PC-3 (cell line): ENCODE measurements around the gene CHGA. TPM values are rescaled to one million over a fixed set of nuclear protein-coding genes. Genes with fewer than 3 reads are reported as not detected.
A peak's percentile ranks its signal among the peaks of the same experiment; 100 is the strongest.

Experiments
- ATAC-seq: fragments of 200-7000 bp; cut with Tn5 transposase; 2 replicates; pipeline ENCODE4 v1.9.1; 2020; ENCODE audit warnings: mild to moderate bottlenecking, moderate library complexity
- BruUV-seq: library from RNA; stranded (reverse); fragments of 400-500 nt; replicated peaks from 2 replicates; lab custom pipeline; 2021; lab: Mats Ljungman, UMichigan
- CTCF ChIA-PET: fragments of 300-600 bp; sonication (Branson Sonifier 250); formaldehyde crosslinking; loops from one replicate; lab custom pipeline; 2022; ENCODE audit warnings: antibody characterized with exemption; lab: Charles Lee
- POLR2A ChIA-PET: fragments of 300-600 bp; sonication (Branson Sonifier 250); formaldehyde crosslinking; loops from one replicate; lab custom pipeline; 2022; ENCODE audit warnings: antibody characterized with exemption; ENCODE audit not compliant: unreplicated experiment; lab: Charles Lee
- DNase-seq: peaks from one replicate; pipeline ENCODE4 v3.0.0-alpha.2; 2015
- H2AFZ ChIP-seq: fragments of 300-600 bp; sonication (generic); 2 replicates; pipeline ENCODE4 v1.6.0; 2016; ENCODE audit warnings: antibody characterized with exemption, low read length
- H3F3A ChIP-seq: fragments of 300-600 bp; sonication (generic); one replicate; pipeline ENCODE4 v1.6.0; 2017; ENCODE audit warnings: antibody characterized with exemption, low read length, control low read depth, mild to moderate bottlenecking; ENCODE audit not compliant: unreplicated experiment
- H3K27ac ChIP-seq: fragments of 300-600 bp; sonication (generic); 2 replicates; pipeline ENCODE4 v1.5.1; 2016; ENCODE audit warnings: mild to moderate bottlenecking, low read length
- H3K27me3 ChIP-seq: fragments of 300-600 bp; sonication (generic); 2 replicates; pipeline ENCODE4 v1.6.1; 2016; ENCODE audit warnings: low read length, mixed read lengths
- H3K36me3 ChIP-seq: fragments of 300-600 bp; sonication (generic); 2 replicates; pipeline ENCODE4 v1.6.1; 2016; ENCODE audit warnings: low read depth, mixed run types, low read length, mixed read lengths
- H3K4me1 ChIP-seq: fragments of 300-600 bp; sonication (generic); 2 replicates; pipeline ENCODE4 v1.5.1; 2016; ENCODE audit warnings: low read length; ENCODE audit not compliant: insufficient read depth
- H3K4me2 ChIP-seq: fragments of 300-600 bp; sonication (generic); 2 replicates; pipeline ENCODE4 v1.6.0; 2016; ENCODE audit warnings: low read length
- H3K4me3 ChIP-seq: fragments of 300-600 bp; sonication (generic); 2 replicates; pipeline ENCODE4 v1.5.1; 2016; ENCODE audit warnings: mild to moderate bottlenecking, low read length, mixed read lengths
- H3K79me2 ChIP-seq: fragments of 300-600 bp; sonication (generic); 2 replicates; pipeline ENCODE4 v1.6.1; 2017; ENCODE audit warnings: low read length, mixed read lengths
- H3K9ac ChIP-seq: fragments of 300-600 bp; sonication (generic); 2 replicates; pipeline ENCODE4 v1.6.0; 2016; ENCODE audit warnings: mild to moderate bottlenecking, low read length
- H3K9me2 ChIP-seq: fragments of 300-600 bp; sonication (generic); replicated peaks from 2 replicates; pipeline ENCODE4 v1.6.1; 2016; ENCODE audit warnings: mixed run types, low read length, mixed read lengths
- H3K9me3 ChIP-seq: fragments of 300-600 bp; sonication (generic); 2 replicates; pipeline ENCODE4 v1.6.1; 2016; ENCODE audit warnings: low read length, mixed read lengths
- H4K20me1 ChIP-seq: fragments of 300-600 bp; sonication (generic); 2 replicates; pipeline ENCODE4 v1.6.1; 2016; ENCODE audit warnings: low read length, mixed read lengths
- EZH2 ChIP-seq: fragments of 300-600 bp; sonication (generic); IDR thresholded peaks from one replicate; pipeline ENCODE4 v1.6.1; 2017; ENCODE audit warnings: antibody characterized with exemption, mild to moderate bottlenecking, low read length; ENCODE audit not compliant: unreplicated experiment
- EZH2phosphoT487 ChIP-seq: fragments of 300-600 bp; sonication (generic); IDR thresholded peaks from 2 replicates; pipeline ENCODE4 v1.6.1; 2018; ENCODE audit warnings: mild to moderate bottlenecking, antibody characterized with exemption, low read length, borderline replicate concordance
- intact Hi-C: fragments of 100-400 bp; cut with micrococcal nuclease; formaldehyde crosslinking; loops from 2 replicates; pipeline ENCODE4 v1.9.0; 2023
- total RNA-seq: library from RNA; depleted of rRNA; stranded (reverse); fragments of >200 nt; gene quantifications from 2 replicates; pipeline ENCODE4 v1.2.3, GENCODE V29; 2014
- TF ChIP-seq, protein P1 (sequence below): fragments of 300-600 bp; sonication (generic); conservative IDR thresholded peaks from 2 replicates; pipeline ENCODE4 v1.5.1; 2017; ENCODE audit warnings: antibody characterized with exemption, low read depth, mild to moderate bottlenecking, low read length

Gene CHGA
- total RNA-seq, 1 experiment from 2014 or later = not detected

DNA sequence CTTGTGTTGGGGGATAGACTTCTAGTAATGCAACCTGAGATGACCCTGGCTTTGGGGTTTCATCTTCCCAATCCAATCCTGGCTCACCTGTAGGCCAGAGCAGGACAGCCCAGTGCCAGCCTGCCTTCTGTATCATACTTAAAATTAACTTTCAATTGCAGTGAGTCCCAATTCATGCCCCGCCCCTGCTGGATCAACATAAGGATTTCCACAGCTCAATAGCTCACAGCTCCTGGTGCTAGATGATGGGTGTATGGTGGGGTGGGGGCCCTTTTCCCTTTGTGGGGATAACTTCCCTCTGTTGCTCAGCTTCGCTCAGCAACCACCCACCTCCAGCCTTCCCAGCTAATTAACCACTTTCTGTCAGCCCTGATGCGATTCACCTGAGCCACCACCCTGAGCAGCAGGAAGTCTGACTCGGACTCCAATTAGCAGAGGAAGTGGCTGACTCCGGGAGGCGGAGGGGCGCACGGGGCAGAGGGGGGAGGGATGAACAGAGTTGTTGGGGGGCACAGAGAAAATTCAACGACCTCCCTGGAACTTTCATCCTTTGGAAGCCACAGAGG lies 24.3 kb upstream of the CHGA start:
- intact Hi-C loops = no loop called here
- Histone ChIP-seq H3K4me2 (peak overlapping the region; percentile 31; the same call in 1 of the 2 replicates), H3F3A (no peaks in the 10 kb centered on the region), H3K4me3 (no peak overlapping the region), H4K20me1 (no peaks in the 10 kb centered on the region), H3K4me1 (0 out of 2 replicates have a peak, but pooled peaks cover 3% of the 10 kb centered on the region), H3K9me2 (no peaks in the 10 kb centered on the region), H2AFZ (no peak overlapping the region), H3K27ac (no peak overlapping the region), H3K79me2 (no peaks in the 10 kb centered on the region), H3K36me3 (no peaks in the 10 kb centered on the region), H3K27me3 (peaks cover 13% of the 10 kb centered on the region), H3K9me3 (no peaks in the 10 kb centered on the region), H3K9ac (no peak overlapping the region)
- BruUV-seq = no TSS peak
- ChIA-PET POLR2A (no interaction called here), CTCF (interaction anchor here (0.5 kb wide), 1 partner anchor 17 kb away, joined by 7 read pairs; no protein-coding TSS in a partner anchor)
- ATAC-seq = peak; percentile 18; the same call in 1 of the 2 replicates
- TF ChIP-seq, protein P1, sequence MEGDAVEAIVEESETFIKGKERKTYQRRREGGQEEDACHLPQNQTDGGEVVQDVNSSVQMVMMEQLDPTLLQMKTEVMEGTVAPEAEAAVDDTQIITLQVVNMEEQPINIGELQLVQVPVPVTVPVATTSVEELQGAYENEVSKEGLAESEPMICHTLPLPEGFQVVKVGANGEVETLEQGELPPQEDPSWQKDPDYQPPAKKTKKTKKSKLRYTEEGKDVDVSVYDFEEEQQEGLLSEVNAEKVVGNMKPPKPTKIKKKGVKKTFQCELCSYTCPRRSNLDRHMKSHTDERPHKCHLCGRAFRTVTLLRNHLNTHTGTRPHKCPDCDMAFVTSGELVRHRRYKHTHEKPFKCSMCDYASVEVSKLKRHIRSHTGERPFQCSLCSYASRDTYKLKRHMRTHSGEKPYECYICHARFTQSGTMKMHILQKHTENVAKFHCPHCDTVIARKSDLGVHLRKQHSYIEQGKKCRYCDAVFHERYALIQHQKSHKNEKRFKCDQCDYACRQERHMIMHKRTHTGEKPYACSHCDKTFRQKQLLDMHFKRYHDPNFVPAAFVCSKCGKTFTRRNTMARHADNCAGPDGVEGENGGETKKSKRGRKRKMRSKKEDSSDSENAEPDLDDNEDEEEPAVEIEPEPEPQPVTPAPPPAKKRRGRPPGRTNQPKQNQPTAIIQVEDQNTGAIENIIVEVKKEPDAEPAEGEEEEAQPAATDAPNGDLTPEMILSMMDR = no peak
- TF ChIP-seq EZH2 (no peak), EZH2phosphoT487 (no peak)
- DNase-seq = no peak

GRCh38 chr14:92900660-92901059 lies 22.3 kb upstream of the CHGA start:
- peaks cover 29% of the 10 kb centered on the region for H3K27me3 ChIP-seq
- H3K9me3 ChIP-seq = no peaks in the 10 kb centered on the region
- H3K79me2 ChIP-seq = no peaks in the 10 kb centered on the region
- intact Hi-C loops = no loop called here
- no peaks in the 10 kb centered on the region for H3F3A ChIP-seq
- peak; percentile 57 for DNase-seq
- H3K9me2 ChIP-seq = no peaks in the 10 kb centered on the region
- H2AFZ ChIP-seq = no peak overlapping the region
- no peak overlapping the region for H3K4me2 ChIP-seq
- no peak for TF ChIP-seq EZH2phosphoT487
- no peak for TF ChIP-seq EZH2
- TF ChIP-seq, protein P1 = no peak
- no TSS peak for BruUV-seq
- ChIA-PET CTCF (no interaction called here), POLR2A (no interaction called here)
- H3K4me1 ChIP-seq = 0 out of 2 replicates have a peak, but pooled peaks cover 3% of the 10 kb centered on the region
- no peaks in the 10 kb centered on the region for H4K20me1 ChIP-seq
- peak; percentile 40 for ATAC-seq
- no peaks in the 10 kb centered on the region for H3K36me3 ChIP-seq
- H3K27ac ChIP-seq = no peak overlapping the region
- H3K9ac ChIP-seq = no peak overlapping the region
- no peak overlapping the region for H3K4me3 ChIP-seq

- H3K36me3 ChIP-seq = no peaks in the 10 kb centered on the region
- H3K27ac ChIP-seq = no peak overlapping the region
- DNase-seq (no peak), ATAC-seq (no peak)
- TF ChIP-seq EZH2 = no peak
- TF ChIP-seq EZH2phosphoT487 = no peak
- TF ChIP-seq, protein P1 = no peak
- no peaks in the 10 kb centered on the region for H3K9me2 ChIP-seq
- CTCF ChIA-PET = no interaction called here
- H3K27me3 ChIP-seq = peaks cover 40% of the 10 kb centered on the region
- no peak overlapping the region for H2AFZ ChIP-seq
- no peaks in the 10 kb centered on the region for H4K20me1 ChIP-seq
- POLR2A ChIA-PET = no interaction called here
- H3K4me3 ChIP-seq = no peak overlapping the region
- H3K9me3 ChIP-seq = no peaks in the 10 kb centered on the region
- intact Hi-C loops = no loop called here
- no TSS peak for BruUV-seq
- no peak overlapping the region for H3K9ac ChIP-seq
- no peak overlapping the region for H3K4me2 ChIP-seq
- H3K4me1 ChIP-seq = 0 out of 2 replicates have a peak, but pooled peaks cover 3% of the 10 kb centered on the region
- H3K79me2 ChIP-seq = no peaks in the 10 kb centered on the region
- H3F3A ChIP-seq = no peaks in the 10 kb centered on the region
Observed at GRCh38 chr14:92902191-92902590, 20.8 kb upstream of the CHGA start.
